ENCODE data around the gene DGKA.
"Not testable (repeated sequence)": the region's sequence is repeated elsewhere in the genome, so short reads cannot be mapped to it uniquely, and the experiment has no call there.

Gene DGKA

GRCh38 chr12:55999522-55999921 lies 68.6 kb downstream of the DGKA start:
- not testable (repeated sequence) for DNase-seq (ENCODE audit: low read depth)

GRCh38 chr12:55999999-56000540 lies 69.1 kb downstream of the DGKA start:
- DNase-seq (ENCODE audit: low read depth) = not testable (repeated sequence)

DNA sequence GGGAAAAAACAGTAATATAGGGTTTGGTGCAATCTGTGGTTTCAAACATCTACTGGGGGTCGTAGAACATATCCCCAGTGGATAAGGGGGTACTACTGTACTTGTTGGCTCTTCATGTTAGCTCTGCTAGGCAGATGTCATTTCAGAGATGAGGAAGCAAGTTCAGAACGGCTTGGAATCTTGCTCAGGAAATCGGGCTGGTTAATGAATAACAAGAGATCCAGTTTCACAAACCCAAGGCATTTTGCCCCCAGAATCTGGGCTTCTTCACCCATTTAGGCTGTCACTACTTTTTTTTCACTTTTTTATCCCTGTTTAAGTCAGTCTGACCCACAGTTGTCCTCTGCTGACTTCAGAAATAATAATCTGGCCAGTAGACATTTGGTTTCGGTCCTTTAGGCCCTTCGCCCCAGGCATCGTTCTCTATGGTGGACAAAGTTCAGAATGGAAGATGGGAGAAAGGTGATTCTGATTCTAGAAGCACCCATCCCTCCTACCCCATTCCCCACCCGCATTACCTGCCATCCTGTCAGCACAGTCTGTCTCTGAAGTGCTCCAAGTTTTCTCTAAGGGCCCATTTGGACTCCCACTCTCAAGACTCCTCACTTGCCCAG lies 70.6 kb downstream of the DGKA start:
- no peak for DNase-seq (ENCODE audit: low read depth)

- not testable (repeated sequence) for DNase-seq (ENCODE audit: low read depth)
These were observed 72.4 kb downstream of the DGKA start for GRCh38 chr12:56003376-56003775.
